Uterus (tissue), 4 donors: ENCODE data around the gene DDX42. TPM values are rescaled to one million over a fixed set of nuclear protein-coding genes. Genes with fewer than 3 reads are reported as not detected.

ENCODE experiments used
- DNase-seq, 2 donors: peaks; one replicate each; pipeline ENCODE4 v3.0.0-alpha.2; 2019 to 2020
- H3K27ac ChIP-seq, 2 donors: fragments of 200-600 bp; sonication (generic); 1 replicate in 1 of 2; 2 replicates in 1 of 2; pipeline ENCODE4 v1.5.1; 2016 to 2018
- H3K27me3 ChIP-seq, 2 donors: fragments of 200-600 bp; sonication (generic); one replicate each; pipeline ENCODE4 v1.5.1; 2018 to 2019; ENCODE audit warnings: control low read depth in 1 of 2
- H3K36me3 ChIP-seq, 2 donors: fragments of 200-600 bp; sonication (generic); one replicate each; pipeline ENCODE4 v1.5.1; 2019; ENCODE audit warnings: control low read depth in 1 of 2
- H3K4me1 ChIP-seq, 2 donors: fragments of 200-600 bp; sonication (generic); one replicate each; pipeline ENCODE4 v1.5.1; 2018 to 2019; ENCODE audit warnings: control low read depth in 1 of 2
- H3K4me3 ChIP-seq, 2 donors: fragments of 200-600 bp; sonication (generic); 1 replicate in 1 of 2; 2 replicates in 1 of 2; pipeline ENCODE4 v1.5.1; 2018 to 2019; ENCODE audit warnings: mild to moderate bottlenecking in 1 of 2
- H3K9me3 ChIP-seq, 2 donors: fragments of 200-600 bp; sonication (generic); one replicate each; pipeline ENCODE4 v1.5.1; 2019; ENCODE audit warnings: control low read depth in 1 of 2
- CTCF ChIP-seq, 4 experiments: fragments of 200-600 bp in 2 of 4; fragments of 450-650 bp in 2 of 4; sonication (generic) in 2 of 4; IDR thresholded peaks; one replicate each; pipeline ENCODE4 v1.5.1; 2016 to 2019; ENCODE audit warnings: antibody characterized with exemption in 4 of 4, mild to moderate bottlenecking in 2 of 4, moderate library complexity in 1 of 4
- POLR2A ChIP-seq, 2 donors: fragments of 450-650 bp; IDR thresholded peaks; one replicate each; pipeline ENCODE4 v1.6.1; 2016; ENCODE audit warnings: antibody characterized with exemption in 2 of 2, mild to moderate bottlenecking in 1 of 2, moderate library complexity in 1 of 2
- intact Hi-C: fragments of 100-400 bp; cut with DNase I; formaldehyde crosslinking; loops from one replicate; pipeline ENCODE4 v1.15.1; 2023; ENCODE audit warnings: low total_unique reads
- total RNA-seq, 4 donors: library from RNA; depleted of rRNA in 3 of 4; stranded (reverse); fragments of >200 nt in 3 of 4; gene quantifications; one replicate each; pipeline versions ENCODE4 v1.1.0 to v1.2.4, GENCODE V29; 2014 to 2023
- donor health status: DM: yes; HTN: yes; CAD: no.

The DDX42 gene
- total RNA-seq, 4 donors from 2014 or later, result 89.9 to 180 (median 150) TPM

- TF ChIP-seq POLR2A (IDR thresholded peaks at IDR 0.05) (no peak), CTCF (IDR thresholded peaks at IDR 0.05) (no peak)
- DNase-seq, result no peak
- H3K4me3 ChIP-seq, result no peak overlapping the region
- no peaks in the 10 kb centered on the region for H3K9me3 ChIP-seq
- intact Hi-C loops, result no loop called here
- no peaks in the 10 kb centered on the region for H3K36me3 ChIP-seq
- no peaks in the 10 kb centered on the region for H3K27me3 ChIP-seq
- H3K4me1 ChIP-seq, result no peaks in the 10 kb centered on the region
- H3K27ac ChIP-seq, result no peak overlapping the region
Observed at GRCh38 chr17:63800783-63801182, 26.8 kb downstream of the DDX42 start.

GRCh38 chr17:63804328-63804727 lies 30.4 kb downstream of the DDX42 start:
- Histone ChIP-seq H3K4me3 (no peak overlapping the region), H3K36me3 (no peaks in the 10 kb centered on the region), H3K27ac (no peak overlapping the region), H3K9me3 (no peaks in the 10 kb centered on the region), H3K27me3 (no peaks in the 10 kb centered on the region), H3K4me1 (no peaks in the 10 kb centered on the region)
- TF ChIP-seq CTCF (IDR thresholded peaks at IDR 0.05) (no peak), POLR2A (IDR thresholded peaks at IDR 0.05) (no peak)
- no peak for DNase-seq
- intact Hi-C loops, result no loop called here

- no peaks in the 10 kb centered on the region for H3K36me3 ChIP-seq
- H3K27me3 ChIP-seq, result no peaks in the 10 kb centered on the region
- DNase-seq, result no peak
- no peaks in the 10 kb centered on the region for H3K4me1 ChIP-seq
- H3K4me3 ChIP-seq, result no peak overlapping the region
- TF ChIP-seq POLR2A (IDR thresholded peaks at IDR 0.05) (no peak), CTCF (IDR thresholded peaks at IDR 0.05) (no peak)
- no peaks in the 10 kb centered on the region for H3K9me3 ChIP-seq
- intact Hi-C loops, result no loop called here
- no peak overlapping the region for H3K27ac ChIP-seq
Observed at GRCh38 chr17:63805591-63805990, 31.6 kb downstream of the DDX42 start.

GRCh38 chr17:63809970-63810369 lies 36.0 kb downstream of the DDX42 start:
- H3K36me3 ChIP-seq, result no peaks in the 10 kb centered on the region
- H3K4me3 ChIP-seq, result no peak overlapping the region
- no peak for TF ChIP-seq POLR2A (IDR thresholded peaks at IDR 0.05)
- no peak for TF ChIP-seq CTCF (IDR thresholded peaks at IDR 0.05)
- intact Hi-C loops, result no loop called here
- DNase-seq, result no peak
- H3K27ac ChIP-seq, result no peak overlapping the region
- no peaks in the 10 kb centered on the region for H3K9me3 ChIP-seq
- no peaks in the 10 kb centered on the region for H3K4me1 ChIP-seq
- H3K27me3 ChIP-seq, result no peaks in the 10 kb centered on the region

GRCh38 chr17:63816123-63816522 lies 42.2 kb downstream of the DDX42 start:
- no peak for DNase-seq
- intact Hi-C loops, result no loop called here
- Histone ChIP-seq H3K4me1 (no peaks in the 10 kb centered on the region), H3K36me3 (no peaks in the 10 kb centered on the region), H3K27me3 (no peaks in the 10 kb centered on the region), H3K9me3 (no peaks in the 10 kb centered on the region), H3K27ac (no peak overlapping the region), H3K4me3 (no peak overlapping the region)
- TF ChIP-seq POLR2A (IDR thresholded peaks at IDR 0.05) (no peak), CTCF (IDR thresholded peaks at IDR 0.05) (no peak)
